Breast epithelium (tissue), 3 donors: ENCODE results near the gene COPZ2.

Experiments used
- POLR2AphosphoS5 ChIP-seq, 3 donors: sonication (generic); formaldehyde crosslinking; IDR thresholded peaks; one replicate each; pipeline ENCODE4 v1.6.1; 2017; ENCODE audit warnings: antibody characterized with exemption in 3 of 3
- TF ChIP-seq, protein P1 (sequence below), 3 donors: fragments of 450-650 bp; IDR thresholded peaks; one replicate each; pipeline ENCODE4 v1.5.1; 2016 to 2017; ENCODE audit warnings: antibody characterized with exemption in 3 of 3, mild to moderate bottlenecking in 3 of 3, moderate library complexity in 3 of 3

DNA sequence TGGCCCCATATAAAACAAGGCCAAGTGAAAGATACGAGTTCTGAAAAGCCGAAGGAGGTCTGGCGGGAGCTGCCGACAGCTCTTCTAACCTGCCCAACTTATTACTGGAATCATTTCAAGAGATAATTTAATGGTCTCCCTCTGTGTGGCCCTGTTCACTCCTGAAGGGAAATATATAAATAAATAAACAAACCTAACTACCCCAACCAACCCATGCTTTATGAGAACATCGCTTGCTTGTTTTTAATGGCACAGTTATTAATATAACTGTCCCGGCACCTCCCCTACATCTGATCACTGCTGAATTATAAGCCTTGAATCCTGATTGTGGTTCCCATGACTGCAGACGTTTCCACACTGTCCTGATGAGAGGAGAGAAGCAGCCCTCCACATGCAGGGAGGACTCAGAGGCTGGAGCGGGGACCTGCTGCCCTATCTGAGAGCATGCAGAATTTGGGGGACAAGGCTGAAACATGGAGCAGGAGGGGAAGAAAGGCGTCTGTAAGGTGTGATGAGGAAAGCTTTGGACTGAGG is 44.5 kb downstream of the COPZ2 start:
- TF ChIP-seq, protein P1, sequence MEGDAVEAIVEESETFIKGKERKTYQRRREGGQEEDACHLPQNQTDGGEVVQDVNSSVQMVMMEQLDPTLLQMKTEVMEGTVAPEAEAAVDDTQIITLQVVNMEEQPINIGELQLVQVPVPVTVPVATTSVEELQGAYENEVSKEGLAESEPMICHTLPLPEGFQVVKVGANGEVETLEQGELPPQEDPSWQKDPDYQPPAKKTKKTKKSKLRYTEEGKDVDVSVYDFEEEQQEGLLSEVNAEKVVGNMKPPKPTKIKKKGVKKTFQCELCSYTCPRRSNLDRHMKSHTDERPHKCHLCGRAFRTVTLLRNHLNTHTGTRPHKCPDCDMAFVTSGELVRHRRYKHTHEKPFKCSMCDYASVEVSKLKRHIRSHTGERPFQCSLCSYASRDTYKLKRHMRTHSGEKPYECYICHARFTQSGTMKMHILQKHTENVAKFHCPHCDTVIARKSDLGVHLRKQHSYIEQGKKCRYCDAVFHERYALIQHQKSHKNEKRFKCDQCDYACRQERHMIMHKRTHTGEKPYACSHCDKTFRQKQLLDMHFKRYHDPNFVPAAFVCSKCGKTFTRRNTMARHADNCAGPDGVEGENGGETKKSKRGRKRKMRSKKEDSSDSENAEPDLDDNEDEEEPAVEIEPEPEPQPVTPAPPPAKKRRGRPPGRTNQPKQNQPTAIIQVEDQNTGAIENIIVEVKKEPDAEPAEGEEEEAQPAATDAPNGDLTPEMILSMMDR (IDR thresholded peaks at IDR 0.05), result no peak
- TF ChIP-seq POLR2AphosphoS5 (IDR thresholded peaks at IDR 0.05), result no peak
